GM18909 (cell line): ENCODE data around the gene C2CD4C.
"Not testable (repeated sequence)": the region's sequence is repeated elsewhere in the genome, so short reads cannot be mapped to it uniquely, and the experiment has no call there.

Experiments used
- ATAC-seq: cut with Tn5 transposase; IDR thresholded peaks from one replicate; pipeline ENCODE4 v1.9.1; 2021; ENCODE audit warnings: mild to moderate bottlenecking; ENCODE audit not compliant: unreplicated experiment, poor library complexity

The C2CD4C gene

DNA sequence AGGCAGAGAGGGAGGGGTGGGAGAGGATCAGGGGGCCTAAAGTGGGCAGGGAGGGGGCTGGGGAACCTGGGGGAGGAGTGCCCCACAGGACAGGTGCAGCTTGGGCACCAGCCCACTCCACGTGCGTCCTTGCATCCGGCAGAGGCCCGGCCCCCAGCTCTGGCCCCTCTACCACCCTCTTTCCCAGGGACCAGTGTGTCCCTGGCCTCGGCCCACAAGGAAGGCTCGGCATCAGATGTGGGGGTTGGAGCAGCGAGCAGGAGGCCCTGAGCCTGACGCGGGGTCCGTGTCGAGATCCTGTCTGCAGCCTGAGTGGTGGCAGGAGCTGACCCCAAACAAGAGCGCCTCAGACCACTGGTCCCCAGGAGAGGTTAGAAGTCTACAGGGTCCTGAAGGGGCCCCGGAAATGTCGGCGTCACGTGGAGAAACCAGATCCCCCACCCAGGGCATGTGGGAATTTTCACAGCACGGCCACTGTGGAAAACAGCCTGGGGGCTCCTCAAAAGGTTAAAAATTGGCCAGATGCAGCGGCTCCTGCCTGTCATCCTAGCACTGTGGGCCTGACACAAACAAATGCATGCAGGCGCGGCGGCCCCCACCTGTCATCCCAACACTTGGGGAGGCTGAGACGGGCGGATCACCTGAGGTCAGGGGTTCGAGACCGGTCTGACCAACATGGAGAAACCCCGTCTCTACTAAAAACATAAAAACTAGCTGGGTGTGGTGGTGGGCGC, 30.4 kb upstream of the C2CD4C start:
- no peak for ATAC-seq

DNA sequence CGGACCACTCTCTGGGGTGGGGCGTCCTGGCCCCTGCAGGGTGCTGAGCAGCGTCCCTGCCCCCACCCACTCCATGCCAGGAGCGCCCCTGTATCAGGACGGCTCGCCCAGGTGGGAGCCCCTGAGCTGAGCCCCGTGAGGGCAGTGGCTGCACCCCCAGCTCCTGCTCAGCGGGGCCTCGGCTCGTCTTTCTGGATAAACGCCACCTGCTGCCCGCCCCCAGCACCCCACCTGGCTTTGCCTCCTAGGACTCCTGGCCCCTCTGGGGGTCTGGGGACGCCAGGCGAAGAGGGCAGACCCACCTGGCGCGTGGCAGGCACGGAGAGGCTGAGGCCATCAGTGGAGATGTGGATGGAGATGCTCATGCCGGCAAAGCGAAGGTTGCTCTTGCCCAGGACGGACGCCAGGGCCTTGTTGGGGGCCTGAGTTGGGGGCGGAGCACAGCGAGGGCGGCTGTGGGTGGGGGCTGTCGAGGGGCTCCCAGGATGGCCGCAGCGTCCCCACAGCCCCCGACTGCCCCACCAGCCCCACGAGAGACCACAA, 29.5 kb upstream of the C2CD4C start:
- ATAC-seq: no peak

DNA sequence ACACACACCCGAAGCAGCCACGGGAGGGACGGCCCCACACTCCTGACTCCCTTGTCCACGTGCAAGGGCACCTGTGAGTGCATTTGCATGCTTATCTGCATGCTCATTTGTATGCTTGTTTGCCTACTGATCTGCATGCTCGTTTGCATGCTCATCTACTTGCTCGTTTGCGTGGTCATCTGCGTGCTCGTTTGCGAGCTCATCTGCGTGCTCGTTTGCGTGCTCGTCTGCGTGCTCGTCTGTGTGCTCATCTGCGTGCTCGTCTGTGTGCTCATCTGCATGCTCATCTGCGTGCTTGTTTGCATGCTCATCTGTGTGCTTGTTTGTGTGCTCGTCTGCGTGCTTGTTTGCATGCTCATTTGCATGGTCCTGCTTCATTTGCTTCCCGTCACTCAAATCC, 28.1 kb upstream of the C2CD4C start:
- no peak for ATAC-seq

DNA sequence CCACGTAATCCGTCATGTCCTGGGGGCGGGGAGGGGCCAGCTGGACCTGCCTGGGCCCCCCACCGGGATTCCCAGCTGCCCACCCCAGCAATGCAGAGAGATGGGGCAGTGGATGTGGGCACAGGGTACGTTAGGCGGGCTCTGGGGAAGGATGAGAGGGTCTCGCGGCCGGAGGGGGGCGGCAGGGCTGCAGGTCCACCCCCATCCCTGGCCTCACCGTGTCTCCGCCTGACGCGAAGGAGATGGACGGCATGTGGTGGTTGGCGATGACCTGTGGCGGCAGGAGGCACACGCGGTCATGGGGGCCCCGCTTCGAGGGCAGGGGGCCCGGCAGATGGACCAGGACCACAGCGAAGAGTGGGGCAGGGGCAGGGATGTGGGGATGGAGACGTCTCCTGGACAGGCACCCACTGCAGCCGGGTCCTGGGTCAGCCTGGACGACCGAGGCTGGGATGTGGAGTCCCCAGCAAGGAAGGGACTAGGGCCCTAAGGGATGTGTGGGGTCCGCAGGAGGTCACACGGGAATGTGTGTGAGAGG, 27.5 kb upstream of the C2CD4C start:
- ATAC-seq: no peak

DNA sequence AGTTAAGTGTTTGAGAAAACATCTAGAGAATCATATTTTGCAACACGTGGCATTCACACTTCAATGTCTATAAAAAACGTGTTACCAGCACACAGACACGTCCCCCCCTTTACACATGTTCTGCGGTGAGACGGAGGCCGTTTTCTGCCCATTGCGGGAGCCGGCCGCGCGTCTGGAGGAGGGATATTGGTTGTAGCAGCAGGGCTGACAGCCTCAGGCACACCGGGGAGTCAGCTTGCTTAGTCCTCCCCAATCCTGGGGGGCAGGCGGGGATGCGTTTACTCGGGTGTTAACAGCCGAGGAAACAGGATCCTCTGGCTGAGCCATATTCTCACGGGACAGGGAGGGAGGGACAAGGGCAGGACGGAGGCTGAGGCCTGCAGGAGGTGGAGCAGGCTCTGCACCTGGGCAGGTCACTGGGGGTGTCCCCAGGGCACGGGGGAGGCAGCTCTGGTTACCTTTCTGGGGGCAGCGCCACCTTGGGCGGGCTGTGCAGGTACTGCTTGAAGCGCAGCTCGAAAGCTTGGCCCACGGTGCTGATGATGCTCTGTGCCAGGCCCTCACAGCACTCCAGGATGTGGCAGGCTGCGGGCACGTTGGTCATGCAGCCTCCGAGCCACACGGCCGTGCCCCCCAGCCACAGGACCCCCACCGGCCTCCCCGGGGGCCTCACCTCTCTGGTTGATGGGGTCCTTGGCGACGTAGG, 26.9 kb upstream of the C2CD4C start:
- ATAC-seq: no peak

DNA sequence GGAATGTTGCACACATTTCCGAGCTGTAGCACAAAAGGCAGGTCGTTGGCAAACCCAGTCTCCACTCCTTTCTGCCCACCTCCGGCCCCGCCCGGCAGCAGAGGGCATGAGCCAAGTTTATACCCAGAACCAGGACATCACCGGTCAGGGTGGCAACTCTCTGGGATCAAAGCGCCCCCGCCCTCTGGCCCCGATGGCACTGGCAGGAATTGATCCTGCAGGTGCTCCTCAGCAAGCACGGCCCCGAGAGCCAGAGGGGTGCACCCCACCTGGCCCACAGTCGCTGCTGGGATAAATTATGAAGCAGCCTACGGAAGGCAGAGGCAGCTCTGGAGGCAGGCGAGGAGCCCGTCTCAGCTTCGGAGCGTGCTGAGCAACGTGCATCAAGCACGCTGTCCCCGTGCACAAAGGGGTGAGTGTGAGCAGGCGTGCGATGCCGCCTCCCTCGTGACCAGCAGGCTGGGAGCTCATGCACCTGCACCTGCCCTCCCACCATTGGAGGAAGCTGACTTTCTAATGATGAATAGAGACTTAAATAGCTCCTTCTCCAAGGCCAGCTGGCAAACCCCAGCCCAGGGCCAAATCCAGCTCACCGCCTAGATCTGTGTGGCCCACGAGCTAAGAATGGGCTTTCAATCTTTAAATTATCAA, 26.2 kb upstream of the C2CD4C start:
- ATAC-seq: no peak

DNA sequence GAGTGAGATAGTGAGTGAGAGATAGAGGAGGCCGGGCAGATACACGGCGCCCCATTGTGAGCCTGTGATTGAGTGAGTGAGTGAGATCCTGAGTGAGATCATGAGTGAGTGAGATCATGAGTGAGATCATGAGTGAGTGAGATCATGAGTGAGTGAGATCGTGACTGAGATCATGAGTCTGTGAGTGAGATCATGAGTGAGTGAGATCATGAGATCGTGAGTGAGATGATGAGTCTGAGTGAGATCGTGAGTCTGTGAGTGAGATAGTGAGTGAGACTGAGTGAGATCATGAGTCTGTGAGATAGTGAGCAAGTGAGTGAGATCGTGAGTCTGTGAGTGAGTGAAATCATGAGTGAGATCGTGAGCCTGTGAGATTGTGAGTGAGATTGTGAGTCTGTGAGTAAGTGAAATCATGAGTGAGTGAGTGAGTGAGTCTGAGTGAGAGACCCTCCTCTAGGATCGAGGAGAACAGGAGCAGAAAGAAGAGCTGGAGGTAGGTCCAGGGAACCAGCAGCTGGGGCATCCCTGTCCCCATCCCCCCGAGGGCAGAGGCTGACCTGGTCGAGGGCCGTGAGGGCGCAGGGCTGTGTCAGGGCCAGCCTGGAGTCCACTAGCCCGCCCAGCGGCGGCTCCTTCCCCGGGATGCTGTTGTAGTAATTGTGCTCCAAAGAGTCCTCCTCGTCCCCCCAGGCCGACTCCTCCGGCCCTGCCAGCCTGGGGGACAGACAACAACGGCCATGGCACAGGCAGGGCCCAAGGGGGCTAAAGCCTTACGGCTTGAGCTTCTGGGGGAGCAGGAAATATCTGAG, 25.4 kb upstream of the C2CD4C start:
- no peak for ATAC-seq

DNA sequence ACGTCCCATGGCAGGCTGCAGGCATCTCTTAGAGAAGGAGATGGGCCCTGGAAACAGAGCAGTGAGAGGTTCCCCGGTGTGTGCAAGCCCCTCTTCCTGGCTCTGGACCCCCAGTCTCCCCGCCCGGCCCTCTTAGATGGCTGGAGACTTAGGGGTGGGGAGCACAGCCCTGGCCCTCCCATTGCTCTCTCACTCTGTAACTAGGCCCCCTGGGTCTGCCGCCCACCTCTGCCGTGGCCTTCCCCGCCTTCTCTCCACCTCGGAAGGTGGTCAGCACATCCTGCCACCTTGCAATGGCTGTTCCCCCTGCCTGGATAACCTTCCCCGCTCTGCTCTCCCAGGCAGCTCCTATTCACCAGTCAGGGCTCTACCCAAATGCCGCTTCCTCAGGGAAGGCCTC, 21.8 kb upstream of the C2CD4C start:
- ATAC-seq: no peak

DNA sequence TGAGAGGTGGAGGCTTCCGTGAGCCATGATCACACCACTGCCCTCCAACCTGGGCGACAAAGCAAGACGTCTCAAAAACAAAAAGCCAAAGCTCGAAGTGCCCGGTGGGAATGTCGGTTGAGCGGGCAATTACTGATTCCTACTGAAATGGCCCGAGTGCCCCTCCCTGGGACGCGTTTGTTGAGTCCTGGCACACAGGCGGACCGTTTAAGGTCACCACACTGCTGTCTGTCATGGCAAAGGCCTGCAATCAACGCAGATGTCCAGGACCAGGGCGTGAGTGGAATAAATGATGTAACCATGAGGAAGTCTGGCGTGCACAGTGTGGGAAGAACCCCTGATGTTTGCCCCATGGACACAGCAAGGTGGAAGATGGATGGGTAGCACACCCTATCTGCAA, 19.2 kb upstream of the C2CD4C start:
- ATAC-seq: no peak

DNA sequence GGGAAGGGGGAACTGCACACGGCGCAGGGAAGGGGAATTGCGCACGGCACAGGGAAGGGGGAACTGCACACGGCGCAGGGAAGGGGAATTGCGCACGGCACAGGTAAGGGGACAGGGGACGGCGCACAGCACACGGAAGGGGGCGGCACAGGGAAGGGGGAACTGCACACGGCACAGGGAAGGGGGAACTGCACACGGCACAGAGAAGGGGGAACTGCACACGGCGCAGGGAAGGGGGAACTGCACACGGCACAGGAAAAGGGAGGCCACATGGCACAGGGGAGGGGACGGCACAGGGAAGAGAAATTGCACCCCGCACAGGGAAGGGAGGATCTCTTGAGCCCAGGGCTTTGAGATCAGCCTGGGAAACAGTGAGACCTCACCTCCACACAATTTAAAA, 18.7 kb upstream of the C2CD4C start:
- not testable (repeated sequence) for ATAC-seq

DNA sequence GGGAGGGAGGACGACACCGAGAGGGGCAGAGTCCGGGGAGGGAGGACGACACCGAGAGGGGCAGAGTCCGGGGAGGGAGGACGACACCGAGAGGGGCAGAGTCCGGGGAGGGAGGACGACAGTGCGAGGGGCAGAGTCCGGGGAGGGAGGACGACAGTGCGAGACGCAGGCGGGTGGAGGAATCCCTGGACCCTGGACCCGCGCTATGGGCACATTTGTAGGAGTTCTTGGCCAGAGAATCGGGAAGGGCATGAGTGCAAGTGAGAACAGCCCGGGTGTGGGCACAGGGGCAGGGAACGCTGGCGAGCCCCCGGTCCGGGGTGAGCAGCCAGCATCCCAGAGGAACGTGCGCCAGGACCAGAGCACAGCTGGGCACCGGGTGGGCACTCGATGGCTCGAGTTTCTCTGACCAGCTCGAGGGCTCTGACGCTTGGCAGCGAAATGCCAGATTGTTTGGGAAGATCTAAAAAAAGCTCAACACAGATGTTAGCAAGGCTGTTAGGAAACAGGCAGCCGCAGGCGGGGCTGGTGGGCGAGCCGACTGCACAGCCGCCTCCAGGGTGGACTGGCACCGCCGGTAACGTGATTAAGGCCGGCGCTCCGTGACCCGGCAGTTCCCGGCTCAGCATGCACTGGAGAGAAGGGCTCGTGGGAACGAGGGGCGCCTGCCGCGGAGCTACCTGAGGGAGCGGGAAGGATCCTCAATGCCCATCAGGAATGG, 17.9 kb upstream of the C2CD4C start:
- no peak for ATAC-seq

DNA sequence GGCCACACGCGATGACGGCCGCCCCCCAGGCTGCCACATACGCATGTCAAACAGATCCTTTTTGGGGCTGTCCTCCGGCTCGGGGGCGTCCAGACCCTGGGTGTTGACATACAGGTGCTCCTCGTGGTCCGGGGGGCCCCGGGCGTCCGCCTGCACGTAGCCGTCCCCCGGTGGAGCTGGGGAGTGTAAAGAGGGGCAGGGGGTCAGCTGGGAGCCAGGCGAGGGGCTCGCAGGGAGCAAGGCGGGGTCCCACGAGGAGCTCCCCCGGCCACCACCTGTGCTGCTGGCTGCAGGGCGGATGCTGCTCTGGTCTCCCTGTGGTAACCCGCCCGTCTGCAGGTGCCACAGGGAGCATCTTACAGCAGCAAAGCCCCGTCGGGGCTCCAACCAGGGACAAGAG, 16.1 kb upstream of the C2CD4C start:
- ATAC-seq: no peak

DNA sequence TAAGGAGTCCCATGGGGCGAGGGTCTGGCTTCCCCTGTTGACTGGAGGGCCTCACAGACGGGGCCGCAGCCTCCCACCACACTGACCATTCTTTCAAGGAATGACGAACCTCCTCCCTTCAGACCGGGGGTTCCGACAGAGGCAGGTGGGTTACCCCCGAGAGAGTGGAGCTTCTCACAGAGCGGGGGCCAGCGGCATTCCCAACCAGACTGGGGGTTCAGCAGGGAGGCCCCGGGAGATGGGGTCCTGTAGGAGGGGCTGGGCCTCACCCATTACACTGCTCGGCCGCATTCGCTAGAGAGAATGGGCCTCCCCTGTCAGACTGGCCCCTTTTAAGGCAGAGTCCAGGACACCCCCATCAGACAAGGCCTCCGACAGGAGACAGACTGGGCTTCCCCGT, 15.6 kb upstream of the C2CD4C start:
- no peak for ATAC-seq

DNA sequence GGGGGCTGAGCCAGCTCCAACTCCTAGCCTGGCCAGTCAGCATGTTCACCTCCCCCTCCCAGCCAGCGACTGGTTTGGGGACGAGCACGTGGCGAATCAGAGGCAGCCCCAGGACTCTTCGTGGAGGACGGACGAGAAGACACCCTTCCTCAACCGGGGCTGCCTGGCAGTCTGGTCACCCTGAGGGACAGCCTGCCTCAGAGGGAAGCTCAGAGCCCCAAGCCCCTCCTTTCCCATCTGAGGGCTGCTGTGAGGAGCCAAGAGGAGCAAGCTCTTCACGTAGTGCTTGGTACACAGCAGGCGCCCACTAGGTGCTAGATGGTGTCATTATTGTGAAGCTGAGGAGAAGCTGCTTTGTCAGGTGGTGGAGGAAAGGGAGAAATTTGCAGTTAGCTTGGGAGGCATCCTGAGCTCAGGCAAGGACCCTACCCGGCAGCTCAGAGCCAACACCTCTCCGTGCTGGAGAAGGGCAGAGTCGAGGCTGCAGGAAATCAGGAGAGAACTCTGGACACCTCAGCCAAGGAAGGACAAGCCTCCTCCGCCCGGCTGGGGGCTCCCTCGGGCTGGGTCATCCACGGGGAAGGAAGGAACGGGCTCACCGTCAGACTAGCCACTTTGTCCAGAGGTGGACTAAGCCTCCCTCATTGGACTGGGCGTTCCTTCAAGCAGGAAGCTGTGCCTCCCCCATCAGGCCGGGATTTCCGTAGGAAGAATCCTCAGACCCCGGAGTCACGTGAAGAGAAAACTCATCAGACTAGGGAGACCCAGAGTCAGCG, 14.9 kb upstream of the C2CD4C start:
- no peak for ATAC-seq

DNA sequence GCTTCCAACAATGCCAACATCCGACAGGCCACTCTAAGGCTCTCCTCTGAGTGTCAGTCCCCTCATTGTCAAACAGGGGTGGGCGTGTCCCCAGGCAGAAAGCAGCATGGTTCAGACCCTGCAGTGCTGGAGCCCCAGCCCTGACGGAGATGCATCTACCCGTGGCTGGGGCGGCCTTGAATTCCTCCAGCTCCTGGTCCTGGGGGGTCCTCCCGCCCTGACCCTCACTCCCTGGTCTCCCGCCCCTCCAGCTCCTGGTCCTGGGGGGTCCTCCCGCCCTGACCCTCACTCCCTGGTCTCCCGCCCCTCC, 13.9 kb upstream of the C2CD4C start:
- not testable (repeated sequence) for ATAC-seq

DNA sequence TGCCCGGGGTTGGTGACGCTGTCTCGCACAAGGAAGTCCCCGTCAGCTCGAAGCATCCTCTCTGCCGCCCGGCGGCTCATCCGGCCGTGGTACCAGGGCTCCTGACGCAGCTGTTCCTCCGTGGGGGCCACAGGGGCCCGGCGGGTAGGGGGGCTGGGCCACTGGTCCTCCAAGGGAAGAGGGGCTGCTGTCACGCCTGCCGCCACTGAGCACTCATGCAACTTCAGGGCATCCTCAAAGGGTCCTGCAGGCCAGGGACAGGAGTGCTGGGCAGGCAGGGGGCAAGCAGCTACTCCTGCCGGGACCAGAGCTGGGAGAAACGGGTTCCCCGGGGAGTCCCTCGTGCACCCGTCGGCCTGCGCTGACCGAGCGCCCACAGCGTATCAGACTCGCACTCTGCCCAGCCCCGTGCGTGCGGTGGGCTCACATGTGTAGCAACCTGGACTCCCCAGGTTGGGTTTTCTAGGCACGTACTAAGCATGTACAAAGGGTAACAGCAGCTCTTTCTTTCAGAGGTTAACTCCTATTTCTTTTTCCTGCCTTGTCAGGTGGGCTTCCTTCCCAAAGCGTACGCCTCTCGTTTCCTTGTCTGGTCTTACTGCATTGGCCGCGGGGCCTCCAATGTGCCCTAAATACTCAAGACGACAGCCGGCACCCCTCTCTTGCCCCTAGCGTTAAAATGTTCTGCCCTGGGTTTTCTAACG, 13.4 kb upstream of the C2CD4C start:
- ATAC-seq: no peak

DNA sequence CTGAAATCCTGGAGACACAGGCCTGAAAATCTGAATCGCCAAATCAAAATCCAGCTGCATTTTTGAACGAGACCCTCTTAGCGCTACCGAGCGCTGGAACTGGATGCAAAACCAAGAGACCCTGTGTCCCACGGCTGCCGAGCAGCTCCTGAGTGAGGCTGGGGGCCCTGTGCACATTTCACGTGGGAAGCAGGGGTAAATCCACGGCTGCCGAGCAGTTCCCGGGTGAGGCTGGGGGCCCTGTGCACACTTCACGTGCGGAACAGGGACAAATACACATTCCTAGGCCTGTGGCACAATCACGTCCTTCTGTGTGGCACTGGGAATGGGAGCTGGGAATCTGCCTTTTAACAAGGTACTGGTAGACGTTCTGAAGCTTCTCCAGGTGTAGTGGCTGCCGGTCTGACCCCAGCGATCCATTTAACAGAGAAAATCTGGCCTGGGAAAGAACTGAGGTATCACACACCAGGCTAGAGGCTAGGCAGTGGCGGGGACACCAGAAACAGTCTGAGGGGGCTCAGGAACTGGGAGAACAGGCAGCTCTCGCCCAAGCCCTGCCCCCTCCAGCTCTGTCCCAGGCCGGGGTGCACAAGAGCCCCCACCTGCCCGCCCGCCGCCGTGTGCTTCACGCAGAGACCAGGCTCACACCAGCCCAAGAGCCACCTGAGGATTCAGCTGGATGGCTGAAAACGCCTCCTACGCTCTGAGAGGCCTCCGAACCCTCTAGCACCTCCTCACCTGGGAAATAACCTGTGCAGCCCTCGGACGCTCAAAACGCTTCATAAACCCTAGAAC, 11.0 kb upstream of the C2CD4C start:
- ATAC-seq: no peak
